SIG-M5 treated with dmso at 0.1 percent for 504 hours (cell line): ENCODE data around the gene GAST.
"Not testable (repeated sequence)": the region's sequence is repeated elsewhere in the genome, so short reads cannot be mapped to it uniquely, and the experiment has no call there.

Experiments
- DNase-seq: peaks from one replicate; lab custom pipeline; 2025; ENCODE audit not compliant: unreplicated experiment; lab: John Stamatoyannopoulos, UW

The GAST gene

DNA sequence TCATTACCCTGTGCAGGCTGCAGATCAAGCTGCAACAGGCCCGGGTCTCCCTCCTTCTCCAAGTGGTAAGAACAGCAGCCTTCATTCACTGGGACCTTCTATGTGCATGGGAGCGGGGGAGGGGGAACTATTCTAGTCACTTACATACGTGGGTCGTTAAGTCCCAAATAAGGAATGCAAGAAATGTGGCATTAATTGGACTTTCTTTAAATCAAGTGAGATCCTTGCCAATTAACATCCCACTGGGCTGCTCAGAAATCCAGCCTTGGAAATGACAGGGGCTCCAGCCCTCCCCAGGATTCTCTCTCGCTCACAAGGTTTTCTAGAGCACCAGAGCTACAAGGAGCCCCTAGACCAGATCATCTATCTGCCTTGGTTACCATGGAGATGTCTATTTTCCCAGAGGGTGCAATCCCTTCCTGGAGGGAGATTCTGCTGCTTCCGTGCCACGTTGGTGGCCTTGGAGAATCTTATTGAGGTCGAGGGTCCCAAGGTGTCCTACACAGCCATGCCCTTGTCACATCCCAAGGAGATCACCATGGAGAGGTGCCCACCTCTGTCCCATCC is 28.6 kb upstream of the GAST start:
- DNase-seq: no peak

DNA sequence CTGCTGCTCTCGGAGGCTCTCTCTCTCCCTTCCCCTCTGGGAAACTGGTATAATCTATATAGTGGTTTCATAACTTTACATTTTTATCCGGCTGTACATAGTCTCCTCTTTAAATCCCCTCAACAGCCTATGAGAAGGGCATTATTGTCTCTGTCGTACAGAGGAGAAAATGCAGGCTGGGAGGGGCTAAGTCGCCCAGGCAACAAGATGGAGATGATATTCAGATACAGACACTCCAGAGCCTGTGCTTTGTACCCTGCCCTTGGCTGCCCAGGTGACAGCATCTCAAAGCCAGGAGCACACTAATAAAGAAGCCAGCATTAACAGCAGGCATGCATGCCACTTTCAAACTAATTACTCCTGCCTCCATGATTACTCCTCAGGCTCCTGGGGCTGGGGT is 28.1 kb upstream of the GAST start:
- DNase-seq: no peak

DNA sequence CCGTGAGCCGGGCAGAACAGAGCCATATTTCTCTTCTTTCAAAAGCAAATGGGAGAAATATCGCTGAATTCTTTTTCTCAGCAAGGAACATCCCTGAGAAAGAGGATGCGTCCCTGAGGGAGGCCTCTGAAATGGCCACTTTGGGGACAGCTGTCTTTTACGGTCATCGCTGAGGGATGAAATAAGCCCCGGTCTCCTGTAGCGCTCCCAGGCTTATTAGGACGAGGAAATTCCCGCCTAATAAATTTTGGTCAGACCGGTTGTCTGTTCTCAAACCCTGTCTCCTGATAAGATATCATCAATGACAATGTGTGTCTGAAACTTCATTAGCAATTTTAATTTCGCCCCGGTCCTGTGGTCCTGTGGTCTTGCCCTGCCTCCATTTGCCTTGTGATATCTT is 26.4 kb upstream of the GAST start:
- not testable (repeated sequence) for DNase-seq

DNA sequence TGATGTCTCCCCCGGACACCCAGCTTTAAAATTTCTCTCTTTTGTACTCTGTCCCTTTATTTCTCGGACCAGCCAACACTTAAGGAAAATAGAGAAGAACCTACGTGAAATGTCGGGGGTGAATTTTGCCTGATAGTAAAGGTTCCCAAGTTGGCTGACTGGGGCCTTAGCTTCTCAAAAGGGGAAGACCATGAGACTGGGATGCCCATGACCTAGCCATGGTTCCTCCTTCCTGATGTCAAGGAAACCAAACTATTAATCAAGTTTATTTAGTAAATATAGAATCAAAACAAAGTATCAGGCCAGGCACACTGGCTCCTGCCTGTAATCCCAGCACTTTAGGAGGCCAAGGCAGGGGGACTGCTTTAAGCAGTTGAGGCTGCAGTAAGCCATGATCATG is 25.9 kb upstream of the GAST start:
- no peak for DNase-seq

DNA sequence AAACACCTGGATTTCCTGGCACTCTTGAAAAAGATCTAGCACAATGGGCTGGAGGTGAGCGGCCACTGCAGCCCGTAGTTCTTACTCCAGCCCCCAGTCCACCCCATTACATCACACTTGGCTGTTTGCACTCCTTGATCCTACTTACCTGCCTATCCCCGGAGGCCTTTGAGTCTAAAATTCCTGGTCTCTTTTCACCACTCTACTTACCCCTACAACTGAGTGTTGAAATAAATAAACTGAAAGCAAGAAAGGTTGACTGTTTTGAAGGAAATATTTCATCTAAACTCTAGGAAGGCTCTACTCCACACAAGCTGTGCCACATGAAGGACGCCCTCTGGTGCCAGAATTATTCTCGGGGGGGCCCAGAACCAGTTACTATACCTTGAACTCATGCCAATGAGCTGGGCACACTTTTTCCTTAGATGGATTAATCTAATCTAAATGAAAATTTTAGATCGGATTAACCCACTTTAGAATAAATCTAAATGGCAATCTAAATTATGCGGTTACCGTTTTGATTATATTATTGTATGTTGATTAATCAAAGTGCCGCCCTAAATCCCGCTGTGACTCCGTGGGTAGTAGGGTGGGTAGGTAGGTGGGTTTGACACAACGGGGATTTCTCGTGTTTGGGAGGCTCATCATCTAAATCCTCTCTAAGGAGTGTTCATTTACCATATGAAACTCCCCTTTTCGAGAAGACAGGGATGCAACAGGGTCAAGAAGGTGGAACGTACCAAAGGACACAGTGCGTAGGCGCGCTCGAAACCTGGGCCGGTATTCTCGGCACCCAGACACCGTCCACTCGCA is 24.1 kb upstream of the GAST start:
- peak; percentile 55 for DNase-seq

DNA sequence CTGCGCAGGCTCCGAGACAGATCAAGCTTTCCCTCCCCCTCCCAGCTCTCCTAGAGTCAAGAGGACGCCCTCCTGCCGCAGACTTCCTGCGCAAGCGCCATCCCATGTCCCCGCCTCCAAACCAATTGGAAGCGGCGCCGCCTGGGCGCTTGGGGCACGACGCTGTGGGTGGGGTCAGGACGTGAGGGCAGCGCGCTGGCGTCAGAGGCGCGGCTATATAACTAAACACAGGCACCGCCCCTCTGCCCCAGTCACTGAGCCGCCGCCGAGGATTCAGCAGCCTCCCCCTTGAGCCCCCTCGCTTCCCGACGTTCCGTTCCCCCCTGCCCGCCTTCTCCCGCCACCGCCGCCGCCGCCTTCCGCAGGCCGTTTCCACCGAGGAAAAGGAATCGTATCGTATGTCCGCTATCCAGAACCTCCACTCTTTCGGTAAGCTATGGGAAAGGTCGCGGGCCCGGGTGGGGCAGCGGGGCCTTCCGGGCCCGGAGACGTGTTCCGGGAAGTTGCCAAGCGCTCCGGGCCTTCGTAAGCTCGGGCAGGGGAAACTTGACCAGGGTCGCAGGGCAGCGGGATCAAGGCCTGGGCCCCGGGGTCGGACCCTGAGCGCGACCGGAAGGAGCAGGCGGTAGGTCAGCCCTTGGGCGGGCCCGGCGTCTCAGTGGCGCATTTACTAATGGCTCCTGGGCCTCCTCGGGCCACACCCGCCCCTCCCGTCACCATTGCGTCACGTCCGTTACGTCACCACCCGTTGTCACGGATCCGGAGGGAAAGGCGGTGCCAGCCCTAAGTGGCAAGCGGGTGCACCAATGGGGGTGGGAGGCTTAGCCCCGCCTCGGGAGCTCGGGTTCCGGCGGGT is 23.3 kb upstream of the GAST start, which contains the start of gene EIF1:
Gene EIF1 (plus strand): TSS at position 245 of the 856 bp plus-strand sequence. CDS start 154 bp downstream, at position 399.
- peak; percentile 99 for DNase-seq

DNA sequence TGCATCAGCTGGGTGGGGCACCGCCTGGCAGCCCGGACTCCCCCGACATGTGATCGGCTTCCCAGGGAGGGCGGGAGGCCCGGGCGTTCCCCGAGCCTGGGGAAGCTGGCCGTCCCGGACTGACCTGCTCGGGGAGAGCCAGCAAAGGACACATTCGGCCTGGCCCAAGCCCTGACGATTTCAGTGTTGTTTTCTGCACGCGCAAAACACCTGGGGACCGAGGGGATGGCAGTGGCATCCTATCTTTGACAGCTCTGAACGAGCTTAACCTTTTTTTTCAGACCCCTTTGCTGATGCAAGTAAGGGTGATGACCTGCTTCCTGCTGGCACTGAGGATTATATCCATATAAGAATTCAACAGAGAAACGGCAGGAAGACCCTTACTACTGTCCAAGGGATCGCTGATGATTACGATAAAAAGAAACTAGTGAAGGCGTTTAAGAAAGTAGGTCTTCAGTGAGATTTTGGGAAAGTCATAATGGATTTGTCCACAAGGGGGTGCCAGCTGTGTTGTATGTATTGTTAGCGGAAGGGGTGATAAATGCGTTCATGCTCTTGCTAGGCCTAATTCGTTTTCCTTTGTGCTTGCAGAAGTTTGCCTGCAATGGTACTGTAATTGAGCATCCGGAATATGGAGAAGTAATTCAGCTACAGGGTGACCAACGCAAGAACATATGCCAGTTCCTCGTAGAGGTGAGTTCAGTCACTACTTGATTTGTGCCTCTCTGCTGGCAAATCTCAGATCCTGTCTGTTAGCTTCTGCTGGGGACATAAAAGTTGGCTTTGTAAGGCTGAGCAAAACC is 22.4 kb upstream of the GAST start:
- peak; percentile 74 for DNase-seq

DNA sequence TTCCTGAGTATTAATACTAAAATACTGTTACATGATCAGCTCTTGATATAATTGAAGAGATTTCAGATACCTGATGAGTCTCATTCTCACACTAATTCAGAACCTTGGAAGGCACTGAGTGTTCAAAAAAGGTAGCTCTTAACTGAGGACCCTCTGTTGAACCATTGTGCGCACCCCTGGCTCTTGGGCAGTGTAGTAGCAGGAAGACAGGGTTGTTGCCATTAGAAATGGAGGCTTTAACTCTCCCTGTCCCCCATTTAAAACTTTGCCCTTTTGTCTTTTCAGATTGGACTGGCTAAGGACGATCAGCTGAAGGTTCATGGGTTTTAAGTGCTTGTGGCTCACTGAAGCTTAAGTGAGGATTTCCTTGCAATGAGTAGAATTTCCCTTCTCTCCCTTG is 21.6 kb upstream of the GAST start:
- no peak for DNase-seq

DNA sequence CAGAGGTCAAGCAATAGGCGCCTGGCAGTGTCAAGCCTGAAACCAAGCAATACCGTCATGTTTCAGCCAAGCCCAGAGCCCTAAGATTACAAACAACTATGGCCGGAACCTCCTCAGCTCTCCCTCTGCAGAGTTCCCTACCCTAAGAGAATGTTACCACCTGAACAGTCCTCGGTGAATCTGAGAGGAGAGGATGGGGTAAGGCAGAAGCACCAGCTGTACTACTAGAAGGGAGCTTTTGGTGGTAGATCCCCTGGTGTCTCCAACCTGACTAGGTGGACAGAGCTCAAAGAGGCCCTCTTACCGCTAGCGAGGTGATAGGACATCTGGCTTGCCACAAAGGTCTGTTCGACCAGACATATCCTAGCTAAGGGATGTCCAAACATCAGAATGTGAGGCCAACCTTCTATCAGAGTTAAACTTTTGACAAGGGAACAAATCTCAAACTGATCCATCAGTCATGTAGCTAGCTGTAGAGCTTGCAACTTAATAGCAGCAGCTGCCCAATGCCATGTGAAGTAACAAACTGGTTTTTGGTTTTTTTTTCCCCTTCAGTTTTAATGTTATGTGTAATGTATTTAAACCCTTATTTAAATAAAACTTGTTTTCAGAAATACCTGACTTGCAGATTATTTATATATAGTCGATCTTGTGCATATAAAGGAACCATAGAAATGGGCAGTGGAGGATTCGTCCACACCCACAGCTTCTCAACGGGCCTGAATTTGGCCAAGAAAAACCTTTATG is 20.9 kb upstream of the GAST start:
- DNase-seq: no peak

DNA sequence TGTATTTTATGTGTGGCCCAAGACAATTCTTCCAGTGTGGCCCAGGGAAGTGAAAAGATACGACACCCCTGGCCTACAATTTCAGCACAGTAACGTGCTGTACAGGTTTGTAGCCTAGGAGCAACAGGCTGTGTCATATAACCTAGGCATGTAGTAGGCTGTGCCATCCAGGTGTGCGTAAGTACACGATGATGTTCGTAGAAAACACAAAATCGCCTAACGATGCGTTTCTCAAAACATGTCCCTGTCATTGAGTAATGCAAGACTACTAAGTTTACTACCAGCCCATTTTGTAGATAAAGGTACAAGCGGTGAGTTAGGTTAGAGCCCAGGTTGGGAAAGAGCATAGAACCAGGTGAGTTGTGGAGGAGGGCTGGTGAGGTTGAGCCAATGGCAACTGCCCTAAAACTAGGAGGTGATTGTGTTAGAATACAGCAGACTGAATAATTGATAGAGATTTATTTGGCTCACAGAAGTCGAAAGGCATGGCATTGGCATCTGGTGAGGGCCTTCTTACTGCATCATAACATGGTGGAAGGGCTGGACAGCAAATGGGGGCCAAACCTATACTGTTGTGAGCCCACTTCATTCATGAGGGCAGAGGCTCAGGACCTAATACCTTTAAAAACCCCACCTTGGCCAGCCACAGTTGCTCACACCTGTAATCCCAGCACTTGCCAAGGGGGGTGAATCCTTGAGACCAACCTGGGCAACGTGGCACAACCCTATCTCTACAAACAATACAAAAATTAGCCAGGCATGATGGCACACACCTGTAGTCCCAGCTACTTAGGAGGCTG is 19.2 kb upstream of the GAST start:
- DNase-seq: no peak

DNA sequence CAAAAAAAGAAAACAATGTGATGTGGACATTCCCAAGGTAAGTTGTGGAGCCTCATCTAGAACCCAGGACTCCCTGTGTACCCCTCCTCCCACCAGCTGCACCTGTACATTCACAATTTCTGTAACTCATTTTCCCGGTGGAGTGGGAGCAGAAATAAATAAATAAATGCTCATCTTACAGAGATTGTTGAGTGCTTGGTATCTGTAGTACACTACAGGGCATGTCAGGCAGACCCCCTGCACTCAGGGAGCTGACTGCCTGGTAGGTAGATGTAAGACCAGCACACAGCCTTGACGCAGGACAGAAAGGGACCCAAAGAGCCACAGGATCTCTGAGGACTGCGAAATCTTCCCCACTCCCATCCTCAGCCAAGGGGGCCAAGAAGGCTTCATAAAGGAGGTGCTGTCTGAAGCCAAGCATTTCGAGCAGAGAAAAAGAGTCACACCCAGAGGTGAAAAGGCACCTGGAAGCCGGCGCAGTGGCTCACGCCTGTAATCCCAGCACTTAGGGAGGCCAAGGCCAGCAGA is 16.9 kb upstream of the GAST start:
- DNase-seq: no peak

DNA sequence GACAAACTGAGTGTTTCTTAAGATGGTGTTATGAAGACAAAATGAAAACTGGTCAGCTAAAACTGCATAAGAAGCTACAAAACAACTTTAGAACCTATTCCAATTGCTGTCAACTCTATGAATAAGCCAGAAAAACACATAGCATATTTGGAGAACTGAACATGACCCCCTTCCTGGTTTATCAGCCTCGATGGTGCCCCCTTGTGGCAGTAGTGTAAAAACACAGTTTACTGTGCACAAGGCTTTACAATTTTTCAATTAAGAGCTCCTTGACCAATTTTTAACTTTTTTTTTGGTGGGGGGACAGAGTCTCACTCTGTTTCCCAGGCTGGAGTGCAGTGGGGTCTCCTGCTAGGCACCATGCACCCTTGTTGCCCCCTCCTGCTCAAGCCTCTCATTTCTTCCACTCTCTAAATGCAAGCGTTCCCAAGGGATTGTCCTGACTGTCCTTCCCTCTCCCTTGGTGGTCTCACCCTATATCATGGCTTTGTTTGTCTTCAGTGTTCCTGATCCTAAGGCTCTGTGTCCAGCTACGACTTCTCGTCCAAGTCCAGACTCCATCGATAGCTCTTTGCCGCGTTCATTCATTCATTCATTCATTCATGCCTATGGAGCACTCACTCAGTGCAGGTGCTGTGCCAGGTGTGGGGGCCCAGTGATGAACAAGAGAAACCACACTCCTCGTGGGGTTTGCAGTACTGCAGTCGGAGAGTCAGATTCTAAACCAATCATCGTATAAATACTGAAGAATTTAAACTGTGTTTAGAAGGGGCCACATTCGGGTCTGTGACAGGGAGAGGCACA is 16.0 kb upstream of the GAST start:
- DNase-seq: peak; percentile 82

DNA sequence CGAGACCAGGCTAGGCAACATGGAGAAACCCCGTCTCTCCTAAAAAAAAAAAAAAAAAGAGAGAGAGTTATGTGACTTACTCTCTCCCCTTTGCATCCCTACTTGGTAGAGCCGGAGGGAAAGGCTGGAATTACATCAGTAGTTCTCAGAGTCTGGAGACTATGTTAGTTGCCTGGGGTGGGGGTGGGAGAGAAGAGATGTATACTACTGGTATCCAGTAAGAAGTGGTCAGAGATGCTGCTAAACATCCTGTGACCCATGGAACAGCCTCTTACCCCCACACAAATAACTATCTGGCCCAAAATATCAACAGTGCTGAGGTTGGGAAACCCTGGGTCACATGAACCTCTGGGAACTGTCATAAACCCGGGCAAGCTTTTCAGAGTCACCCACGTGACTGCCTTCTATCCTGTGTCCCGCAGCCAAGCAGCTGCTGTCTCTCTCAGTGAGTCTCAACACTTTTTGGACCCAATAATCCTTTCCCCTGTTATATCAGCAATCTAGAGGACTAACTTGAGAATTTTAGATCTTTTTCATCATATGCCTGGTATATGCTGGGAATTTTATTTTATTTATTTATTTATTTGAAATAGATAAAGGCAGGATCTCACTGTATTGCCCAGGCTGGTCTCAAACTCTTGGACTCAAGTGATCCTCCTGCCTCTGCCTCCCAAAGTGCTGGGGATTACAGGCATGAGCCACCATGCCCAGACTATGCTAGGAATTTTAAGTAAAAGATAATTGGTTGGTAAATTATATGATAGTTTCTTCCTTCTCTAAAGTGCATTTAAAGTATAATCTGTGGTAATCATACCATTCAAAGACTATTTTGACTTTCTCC is 14.8 kb upstream of the GAST start:
- DNase-seq: peak; percentile 84

DNA sequence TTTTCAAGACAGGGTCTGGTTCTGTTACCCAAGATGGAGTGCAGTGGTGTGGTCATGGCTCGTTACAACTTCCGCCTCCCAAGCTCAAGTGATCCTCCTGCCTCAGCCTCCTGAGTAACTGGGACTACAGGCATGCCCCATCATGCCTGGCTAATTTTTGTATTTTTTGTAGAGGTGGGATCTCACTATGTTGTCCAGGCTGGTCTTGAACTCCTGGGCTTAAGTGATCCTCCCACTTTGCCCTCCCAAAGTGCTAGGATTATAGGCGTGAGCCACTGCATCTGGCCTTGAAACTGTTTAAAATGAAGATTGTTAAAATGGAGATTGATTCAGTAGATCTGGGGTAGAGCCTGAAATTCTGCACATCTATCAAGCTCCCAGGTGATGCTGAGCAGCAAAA is 11.3 kb upstream of the GAST start:
- not testable (repeated sequence) for DNase-seq

DNA sequence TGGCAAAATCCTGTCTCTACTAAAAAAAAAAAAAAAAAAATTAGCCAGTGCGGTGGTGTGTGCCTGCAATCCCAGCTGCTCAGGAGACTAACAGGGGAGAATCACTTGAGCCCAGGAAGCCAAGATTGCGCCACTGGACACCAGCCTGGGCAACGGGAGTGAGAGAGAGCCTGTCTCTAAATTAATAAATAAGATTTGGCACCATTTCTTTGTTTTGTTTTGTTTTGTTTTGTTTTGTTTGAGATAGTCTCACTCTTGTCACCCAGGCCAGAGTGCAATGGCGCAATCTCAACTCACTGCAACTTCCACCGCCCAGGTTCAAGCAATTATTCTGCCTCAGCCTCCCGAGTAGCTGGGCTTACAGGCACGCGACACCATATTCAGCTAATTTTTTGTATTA is 9.4 kb upstream of the GAST start:
- no peak for DNase-seq

DNA sequence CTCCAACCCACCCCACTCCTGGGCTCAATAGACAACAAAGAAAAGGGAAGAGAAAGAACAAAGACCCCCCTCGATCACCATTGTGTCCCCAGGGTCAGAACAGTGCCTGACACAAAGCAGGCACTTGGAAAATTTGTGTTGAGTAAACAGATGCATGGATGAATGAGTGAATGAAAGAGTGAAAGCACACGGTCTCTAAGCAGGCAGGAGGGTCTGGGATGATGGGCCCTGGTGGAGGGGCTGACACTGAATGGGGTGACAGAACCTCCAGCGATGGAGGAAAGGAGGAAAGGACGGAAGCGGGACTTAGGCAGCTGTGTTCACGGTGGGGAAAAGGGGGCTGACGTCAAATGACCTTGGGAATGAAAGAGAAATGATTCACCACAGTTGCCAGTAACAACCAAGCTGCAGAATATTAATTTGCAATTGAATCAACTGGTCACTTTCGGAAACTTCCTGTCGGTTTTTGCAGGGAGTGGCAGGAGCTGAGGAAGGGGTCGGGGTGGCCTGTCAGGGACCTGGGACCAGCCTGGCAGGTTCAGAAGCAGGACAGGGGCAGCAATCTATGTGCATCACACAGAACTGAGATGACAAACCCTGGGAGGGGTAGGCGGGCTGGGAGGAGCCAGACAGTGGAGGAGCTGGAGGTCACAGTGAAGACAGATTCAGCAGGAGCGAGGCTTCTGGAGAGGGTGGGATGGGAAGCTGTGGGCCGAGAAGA is 6.7 kb upstream of the GAST start:
- DNase-seq: no peak
